NCI-H1417 (cell line): ENCODE results near the gene NVL.

Experiments used
- DNase-seq, 3 experiments: peaks; one replicate each; lab custom pipeline; 2025; lab: John Stamatoyannopoulos, UW

NVL gene

GRCh38 chr1:224196813-224197600 lies 133.0 kb downstream of the NVL start:
- DNase-seq, result no peak

GRCh38 chr1:224193319-224193966 lies 136.5 kb downstream of the NVL start:
- DNase-seq, result no peak

GRCh38 chr1:224192082-224192788 lies 137.7 kb downstream of the NVL start:
- no peak for DNase-seq

- no peak for DNase-seq
Observed at GRCh38 chr1:224189561-224189960, 140.4 kb downstream of the NVL start.

GRCh38 chr1:224188286-224188685 lies 141.7 kb downstream of the NVL start:
- DNase-seq, result no peak

GRCh38 chr1:224185208-224185607 lies 144.8 kb downstream of the NVL start:
- DNase-seq, result no peak

- peak; percentile 26 to 94 (median 86) for DNase-seq
Observed at GRCh38 chr1:224183591-224184312, 146.2 kb downstream of the NVL start.

GRCh38 chr1:224182866-224183590 lies 146.9 kb downstream of the NVL start, which contains the start of gene DEGS1:
DEGS1 (plus strand) TSS chr1:224183240; CDS start chr1:224183337, 97 bp downstream.
- peak; percentile 76 to 96 (median 95) for DNase-seq

- peak in 2 of 3 experiments; percentile 7 to 66 for DNase-seq
Observed at GRCh38 chr1:224182057-224182865, 147.7 kb downstream of the NVL start.

GRCh38 chr1:224181453-224181810 lies 148.5 kb downstream of the NVL start:
- no peak for DNase-seq

GRCh38 chr1:224180783-224181452 lies 149.1 kb downstream of the NVL start:
- DNase-seq, result no peak

- no peak for DNase-seq
Observed at GRCh38 chr1:224178894-224179293, 151.1 kb downstream of the NVL start.

GRCh38 chr1:224177356-224177999 lies 152.5 kb downstream of the NVL start:
- DNase-seq, result no peak
